H1 (cell line): Measurements from ENCODE around the gene ELP4. TPM values are rescaled to one million over a fixed set of nuclear protein-coding genes. Genes with fewer than 3 reads are reported as not detected.

Source experiments
- CEBPB ChIP-seq: IDR thresholded peaks from 2 replicates; pipeline ENCODE4 v1.6.1; 2012; ENCODE audit warnings: low read depth, low read length
- KDM1A ChIP-seq: fragments of 200-600, 300-600 bp; sonication (generic); IDR thresholded peaks from 2 replicates; pipeline ENCODE4 v1.7.1; 2016; ENCODE audit warnings: mild to moderate bottlenecking, low read length, borderline replicate concordance
- MAFK ChIP-seq: IDR thresholded peaks from 2 replicates; pipeline ENCODE4 v1.6.1; 2012; ENCODE audit warnings: low read depth, mild to moderate bottlenecking, improper control_type of control experiment, low read length
- NANOG ChIP-seq: IDR thresholded peaks from 2 replicates; pipeline ENCODE4 v1.6.1; 2011; ENCODE audit warnings: low read length, low read depth, mild to moderate bottlenecking, inconsistent platforms; ENCODE audit not compliant: insufficient read depth, poor library complexity, severe bottlenecking
- RBBP5 ChIP-seq: IDR thresholded peaks from 2 replicates; pipeline ENCODE4 v1.7.1; 2012; ENCODE audit warnings: low read depth, mild to moderate bottlenecking, inconsistent platforms, low read length, moderate library complexity, borderline replicate concordance
- SP4 ChIP-seq: IDR thresholded peaks from 2 replicates; pipeline ENCODE4 v1.6.1; 2012; ENCODE audit warnings: low read length, inconsistent platforms
- TAF1 ChIP-seq: IDR thresholded peaks from 2 replicates; pipeline ENCODE4 v1.6.1; 2011; ENCODE audit warnings: mild to moderate bottlenecking, low read depth, low read length
- TCF12 ChIP-seq: IDR thresholded peaks from 2 replicates; pipeline ENCODE4 v1.6.1; 2011; ENCODE audit warnings: low read depth, mild to moderate bottlenecking, low read length
- polyA plus RNA-seq, 7 experiments: library from polyadenylated mRNA; depleted of rRNA in 3 of 7; stranded (reverse) in 5 of 7; unstranded in 2 of 7; fragments of >200 nt in 5 of 7; fragments of 200-250 nt in 2 of 7; gene quantifications; 1 replicate in 5 of 7; 2 replicates in 1 of 7; 4 replicates in 1 of 7; pipeline versions ENCODE4 v1.2.1 to v1.2.3, GENCODE V29; 2011 to 2013; ENCODE audit warnings: missing spikeins in 2 of 7, mixed read lengths in 2 of 7
- total RNA-seq: library from RNA; stranded (reverse); fragmentation: NEBNext Ultra II Directional; extraction: Animal tissue kit (Norgen Biotek cat#: 25700); gene quantifications from 2 replicates; pipeline ENCODE4 v1.2.1, GENCODE V29; 2021
- TF ChIP-seq, protein P1 (sequence below): fragments of 300-600 bp; sonication (generic); IDR thresholded peaks from 2 replicates; pipeline ENCODE4 v1.7.1; 2012; ENCODE audit warnings: low read length, moderate library complexity, mild to moderate bottlenecking, inconsistent platforms; ENCODE audit not compliant: insufficient replicate concordance
- TF ChIP-seq, protein P2 (sequence below): IDR thresholded peaks from 2 replicates; pipeline ENCODE4 v1.6.1; 2012; ENCODE audit warnings: inconsistent platforms

ELP4 gene
- total and polyA plus RNA-seq, 2 of the 8 experiments (the other 6 are each of a cell fraction or from before 2014, with no cell fraction given) = 14.0 to 18.6 TPM

DNA sequence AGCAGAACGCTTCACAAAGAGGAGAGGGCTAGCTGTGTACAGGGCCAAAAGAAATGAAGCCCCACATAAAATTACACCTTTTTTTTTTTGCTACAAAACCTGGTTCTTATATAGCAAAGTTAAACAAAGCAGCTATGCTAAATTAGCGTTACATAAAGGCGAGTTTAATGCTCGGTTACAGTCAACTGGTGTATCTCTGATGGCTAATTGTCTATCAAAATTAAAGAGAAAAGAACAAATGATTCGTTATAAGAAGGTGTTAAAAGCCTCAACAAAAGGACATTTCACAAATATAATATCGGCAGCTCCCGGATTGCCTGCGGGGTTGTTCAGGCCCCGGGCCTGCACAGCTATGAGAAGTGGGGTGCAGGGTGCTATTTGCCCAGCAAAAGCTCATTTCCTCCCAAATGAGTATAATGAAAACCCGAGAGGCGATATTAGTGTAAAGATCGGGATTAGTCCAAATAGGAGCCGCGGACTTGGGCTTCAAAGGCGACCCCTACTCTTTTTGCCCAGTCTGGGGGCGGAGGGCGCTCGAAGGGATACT is 314.8 kb downstream of the ELP4 start (continued):
- TF ChIP-seq KDM1A = no peak
- TF ChIP-seq NANOG = no peak
- TF ChIP-seq TCF12 = no peak
- TF ChIP-seq CEBPB = no peak
- no peak for TF ChIP-seq SP4
- TF ChIP-seq TAF1 = no peak
- TF ChIP-seq RBBP5 = no peak
- no peak for TF ChIP-seq MAFK
- TF ChIP-seq, protein P1, sequence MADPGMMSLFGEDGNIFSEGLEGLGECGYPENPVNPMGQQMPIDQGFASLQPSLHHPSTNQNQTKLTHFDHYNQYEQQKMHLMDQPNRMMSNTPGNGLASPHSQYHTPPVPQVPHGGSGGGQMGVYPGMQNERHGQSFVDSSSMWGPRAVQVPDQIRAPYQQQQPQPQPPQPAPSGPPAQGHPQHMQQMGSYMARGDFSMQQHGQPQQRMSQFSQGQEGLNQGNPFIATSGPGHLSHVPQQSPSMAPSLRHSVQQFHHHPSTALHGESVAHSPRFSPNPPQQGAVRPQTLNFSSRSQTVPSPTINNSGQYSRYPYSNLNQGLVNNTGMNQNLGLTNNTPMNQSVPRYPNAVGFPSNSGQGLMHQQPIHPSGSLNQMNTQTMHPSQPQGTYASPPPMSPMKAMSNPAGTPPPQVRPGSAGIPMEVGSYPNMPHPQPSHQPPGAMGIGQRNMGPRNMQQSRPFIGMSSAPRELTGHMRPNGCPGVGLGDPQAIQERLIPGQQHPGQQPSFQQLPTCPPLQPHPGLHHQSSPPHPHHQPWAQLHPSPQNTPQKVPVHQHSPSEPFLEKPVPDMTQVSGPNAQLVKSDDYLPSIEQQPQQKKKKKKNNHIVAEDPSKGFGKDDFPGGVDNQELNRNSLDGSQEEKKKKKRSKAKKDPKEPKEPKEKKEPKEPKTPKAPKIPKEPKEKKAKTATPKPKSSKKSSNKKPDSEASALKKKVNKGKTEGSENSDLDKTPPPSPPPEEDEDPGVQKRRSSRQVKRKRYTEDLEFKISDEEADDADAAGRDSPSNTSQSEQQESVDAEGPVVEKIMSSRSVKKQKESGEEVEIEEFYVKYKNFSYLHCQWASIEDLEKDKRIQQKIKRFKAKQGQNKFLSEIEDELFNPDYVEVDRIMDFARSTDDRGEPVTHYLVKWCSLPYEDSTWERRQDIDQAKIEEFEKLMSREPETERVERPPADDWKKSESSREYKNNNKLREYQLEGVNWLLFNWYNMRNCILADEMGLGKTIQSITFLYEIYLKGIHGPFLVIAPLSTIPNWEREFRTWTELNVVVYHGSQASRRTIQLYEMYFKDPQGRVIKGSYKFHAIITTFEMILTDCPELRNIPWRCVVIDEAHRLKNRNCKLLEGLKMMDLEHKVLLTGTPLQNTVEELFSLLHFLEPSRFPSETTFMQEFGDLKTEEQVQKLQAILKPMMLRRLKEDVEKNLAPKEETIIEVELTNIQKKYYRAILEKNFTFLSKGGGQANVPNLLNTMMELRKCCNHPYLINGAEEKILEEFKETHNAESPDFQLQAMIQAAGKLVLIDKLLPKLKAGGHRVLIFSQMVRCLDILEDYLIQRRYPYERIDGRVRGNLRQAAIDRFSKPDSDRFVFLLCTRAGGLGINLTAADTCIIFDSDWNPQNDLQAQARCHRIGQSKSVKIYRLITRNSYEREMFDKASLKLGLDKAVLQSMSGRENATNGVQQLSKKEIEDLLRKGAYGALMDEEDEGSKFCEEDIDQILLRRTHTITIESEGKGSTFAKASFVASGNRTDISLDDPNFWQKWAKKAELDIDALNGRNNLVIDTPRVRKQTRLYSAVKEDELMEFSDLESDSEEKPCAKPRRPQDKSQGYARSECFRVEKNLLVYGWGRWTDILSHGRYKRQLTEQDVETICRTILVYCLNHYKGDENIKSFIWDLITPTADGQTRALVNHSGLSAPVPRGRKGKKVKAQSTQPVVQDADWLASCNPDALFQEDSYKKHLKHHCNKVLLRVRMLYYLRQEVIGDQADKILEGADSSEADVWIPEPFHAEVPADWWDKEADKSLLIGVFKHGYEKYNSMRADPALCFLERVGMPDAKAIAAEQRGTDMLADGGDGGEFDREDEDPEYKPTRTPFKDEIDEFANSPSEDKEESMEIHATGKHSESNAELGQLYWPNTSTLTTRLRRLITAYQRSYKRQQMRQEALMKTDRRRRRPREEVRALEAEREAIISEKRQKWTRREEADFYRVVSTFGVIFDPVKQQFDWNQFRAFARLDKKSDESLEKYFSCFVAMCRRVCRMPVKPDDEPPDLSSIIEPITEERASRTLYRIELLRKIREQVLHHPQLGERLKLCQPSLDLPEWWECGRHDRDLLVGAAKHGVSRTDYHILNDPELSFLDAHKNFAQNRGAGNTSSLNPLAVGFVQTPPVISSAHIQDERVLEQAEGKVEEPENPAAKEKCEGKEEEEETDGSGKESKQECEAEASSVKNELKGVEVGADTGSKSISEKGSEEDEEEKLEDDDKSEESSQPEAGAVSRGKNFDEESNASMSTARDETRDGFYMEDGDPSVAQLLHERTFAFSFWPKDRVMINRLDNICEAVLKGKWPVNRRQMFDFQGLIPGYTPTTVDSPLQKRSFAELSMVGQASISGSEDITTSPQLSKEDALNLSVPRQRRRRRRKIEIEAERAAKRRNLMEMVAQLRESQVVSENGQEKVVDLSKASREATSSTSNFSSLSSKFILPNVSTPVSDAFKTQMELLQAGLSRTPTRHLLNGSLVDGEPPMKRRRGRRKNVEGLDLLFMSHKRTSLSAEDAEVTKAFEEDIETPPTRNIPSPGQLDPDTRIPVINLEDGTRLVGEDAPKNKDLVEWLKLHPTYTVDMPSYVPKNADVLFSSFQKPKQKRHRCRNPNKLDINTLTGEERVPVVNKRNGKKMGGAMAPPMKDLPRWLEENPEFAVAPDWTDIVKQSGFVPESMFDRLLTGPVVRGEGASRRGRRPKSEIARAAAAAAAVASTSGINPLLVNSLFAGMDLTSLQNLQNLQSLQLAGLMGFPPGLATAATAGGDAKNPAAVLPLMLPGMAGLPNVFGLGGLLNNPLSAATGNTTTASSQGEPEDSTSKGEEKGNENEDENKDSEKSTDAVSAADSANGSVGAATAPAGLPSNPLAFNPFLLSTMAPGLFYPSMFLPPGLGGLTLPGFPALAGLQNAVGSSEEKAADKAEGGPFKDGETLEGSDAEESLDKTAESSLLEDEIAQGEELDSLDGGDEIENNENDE = no peak
- TF ChIP-seq, protein P2, sequence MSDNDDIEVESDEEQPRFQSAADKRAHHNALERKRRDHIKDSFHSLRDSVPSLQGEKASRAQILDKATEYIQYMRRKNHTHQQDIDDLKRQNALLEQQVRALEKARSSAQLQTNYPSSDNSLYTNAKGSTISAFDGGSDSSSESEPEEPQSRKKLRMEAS = no peak
